ENCODE results near the gene TCAIM.

The TCAIM gene

DNA sequence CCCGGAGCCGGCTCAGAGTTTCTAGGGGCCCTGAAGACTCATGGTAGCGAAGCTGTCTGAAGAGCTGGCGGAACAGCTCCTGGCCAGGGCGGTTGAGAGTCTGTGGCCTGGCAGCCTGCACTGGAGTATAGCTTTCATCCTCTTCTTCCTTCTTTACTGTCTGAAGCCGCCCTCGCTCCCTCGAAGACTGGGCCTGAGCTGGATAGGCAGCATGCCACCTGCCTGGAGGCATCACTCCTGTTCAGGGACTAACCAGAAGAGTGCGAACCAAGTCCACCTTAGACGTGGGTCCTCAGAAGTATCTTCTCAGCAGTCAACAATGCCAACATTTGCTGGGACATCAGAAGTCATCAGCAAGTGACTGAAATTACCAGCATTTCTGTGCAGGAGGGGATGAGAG is 116.8 kb downstream of the TCAIM start:
- DNase-seq: no peak
